ENCODE data around the gene DNMT3A. TPM values are rescaled to one million over a fixed set of nuclear protein-coding genes. Genes with fewer than 3 reads are reported as not detected.

The DNMT3A gene
- total and polyA plus RNA-seq, 2 of the 8 experiments (the other 6 are each of a cell fraction or from before 2014, with no cell fraction given), result 33.6 to 178 TPM

DNA sequence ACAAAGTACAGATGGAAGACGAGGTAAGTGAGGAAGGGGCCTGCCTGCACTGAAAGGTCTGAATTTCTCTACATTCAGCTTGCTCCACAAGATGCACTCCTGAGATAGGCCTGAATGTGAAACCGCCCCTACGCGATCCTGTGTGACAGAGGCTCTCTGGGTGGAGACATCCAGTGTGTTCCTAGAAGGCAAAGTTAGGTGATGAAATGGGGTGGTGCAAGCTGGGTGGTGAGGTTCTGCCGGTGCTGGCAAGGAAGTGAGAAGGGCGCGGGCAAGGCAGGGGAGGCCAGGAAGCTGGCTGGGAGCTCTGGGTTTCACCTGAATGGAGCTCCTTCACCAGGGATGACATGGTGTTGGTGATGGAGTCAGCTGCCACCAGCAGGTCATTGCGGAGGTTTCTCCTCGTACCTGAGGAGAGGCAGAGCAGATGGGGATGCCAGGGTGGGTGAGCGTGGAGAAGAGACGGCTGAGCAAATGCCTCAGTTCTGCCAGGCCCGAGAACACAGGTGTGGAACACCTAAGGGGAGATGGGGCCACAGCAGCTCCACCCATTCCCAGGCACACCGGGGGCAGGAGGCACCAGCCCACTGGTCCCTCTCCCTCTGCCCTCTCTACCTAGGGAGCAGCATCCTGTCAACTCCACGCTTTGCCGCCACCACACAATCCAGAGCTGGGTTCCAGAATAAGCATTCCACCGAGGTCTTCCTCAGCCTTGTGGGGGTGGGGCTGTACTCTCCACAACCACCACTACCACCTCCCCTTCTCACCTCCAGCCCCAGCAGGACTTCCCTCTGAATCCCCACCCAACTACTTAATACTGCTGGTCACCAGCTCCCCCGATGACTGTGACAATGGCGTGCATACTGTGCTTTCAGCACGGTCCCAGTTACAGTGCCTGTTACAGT lies 45.5 kb upstream of the DNMT3A start (continued):
- TF ChIP-seq, protein P1, sequence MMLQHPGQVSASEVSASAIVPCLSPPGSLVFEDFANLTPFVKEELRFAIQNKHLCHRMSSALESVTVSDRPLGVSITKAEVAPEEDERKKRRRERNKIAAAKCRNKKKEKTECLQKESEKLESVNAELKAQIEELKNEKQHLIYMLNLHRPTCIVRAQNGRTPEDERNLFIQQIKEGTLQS (IDR thresholded peaks at IDR 0.05; ENCODE audit: insufficient read depth, low read depth, low read length), result no peak
- TF ChIP-seq TBP (IDR thresholded peaks at IDR 0.05; ENCODE audit: low read depth, low read length) (no peak), SP1 (IDR thresholded peaks at IDR 0.05; ENCODE audit: low read depth, low read length) (no peak)
